ENCODE measurements around the gene PCNX1.
A peak's percentile ranks its signal among the peaks of the same experiment; 100 is the strongest.
"Not testable (repeated sequence)": the region's sequence is repeated elsewhere in the genome, so short reads cannot be mapped to it uniquely, and the experiment has no call there.

PCNX1 gene

GRCh38 chr14:70917633-70918032 is 10.4 kb downstream of the PCNX1 start:
- peak; percentile 47 for DNase-seq

DNA sequence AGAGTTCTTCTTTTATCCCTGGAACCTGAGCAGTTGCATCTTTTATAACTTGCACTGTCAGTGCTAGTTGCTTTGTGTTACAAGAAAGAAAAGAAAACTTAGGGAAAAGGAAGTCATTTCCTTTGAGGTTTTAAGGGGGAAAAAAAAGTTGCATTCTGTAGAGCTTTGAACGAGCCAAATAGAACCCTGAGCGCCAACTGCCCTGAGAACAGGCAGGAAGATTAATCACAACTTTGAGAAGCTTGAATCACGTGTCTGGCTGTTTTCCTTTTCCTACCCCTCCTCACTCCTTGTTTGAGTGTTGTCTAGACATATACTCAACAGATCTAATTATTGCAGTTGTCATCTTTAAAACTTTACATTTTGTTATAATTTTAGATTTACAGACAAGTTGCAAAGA is 12.5 kb downstream of the PCNX1 start:
- DNase-seq = peak; percentile 60

DNA sequence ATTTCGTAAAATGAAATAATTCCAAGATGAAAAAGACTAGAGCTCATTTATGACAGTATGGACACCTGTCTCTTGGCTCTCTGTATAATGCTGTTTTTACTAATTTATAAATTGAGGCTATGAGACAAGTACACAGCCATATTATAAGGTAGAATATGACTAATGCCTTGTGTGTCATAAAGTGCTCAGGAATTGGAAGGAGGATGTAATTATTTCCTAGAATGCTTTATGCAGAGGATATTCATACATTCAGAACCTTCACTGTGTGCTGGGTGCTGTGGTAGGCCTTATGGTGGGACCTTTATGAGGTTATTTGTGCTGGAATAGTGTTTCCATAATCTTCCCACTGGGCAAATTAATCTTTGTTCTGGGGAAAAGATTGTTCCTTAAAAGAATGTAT is 13.3 kb downstream of the PCNX1 start:
- DNase-seq = peak; percentile 45

- DNase-seq = no peak
Measured at GRCh38 chr14:70921669-70922068, 14.4 kb downstream of the PCNX1 start.

GRCh38 chr14:70924521-70924920 is 17.3 kb downstream of the PCNX1 start:
- DNase-seq = no peak

GRCh38 chr14:70926235-70926830 is 19.1 kb downstream of the PCNX1 start:
- no peak for DNase-seq

DNA sequence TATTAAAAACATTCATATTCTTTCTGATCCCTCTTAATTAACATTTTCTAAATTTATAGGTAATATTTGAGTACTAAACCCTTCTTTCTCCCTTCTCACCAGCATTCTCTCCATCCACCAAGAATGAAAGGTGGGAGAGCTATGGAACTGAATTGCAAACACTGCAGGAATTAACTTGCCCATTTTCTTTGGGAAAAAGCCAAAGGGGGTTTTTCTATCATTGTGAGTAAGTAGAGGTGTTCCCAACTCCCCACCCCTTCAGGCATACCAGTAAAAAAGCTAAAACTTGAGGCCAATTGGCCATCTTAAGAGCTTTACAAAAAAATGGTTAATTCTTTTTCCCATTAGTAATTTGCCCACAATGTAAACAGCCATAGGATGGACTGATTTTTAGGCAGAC is 23.7 kb downstream of the PCNX1 start:
- DNase-seq = no peak

DNA sequence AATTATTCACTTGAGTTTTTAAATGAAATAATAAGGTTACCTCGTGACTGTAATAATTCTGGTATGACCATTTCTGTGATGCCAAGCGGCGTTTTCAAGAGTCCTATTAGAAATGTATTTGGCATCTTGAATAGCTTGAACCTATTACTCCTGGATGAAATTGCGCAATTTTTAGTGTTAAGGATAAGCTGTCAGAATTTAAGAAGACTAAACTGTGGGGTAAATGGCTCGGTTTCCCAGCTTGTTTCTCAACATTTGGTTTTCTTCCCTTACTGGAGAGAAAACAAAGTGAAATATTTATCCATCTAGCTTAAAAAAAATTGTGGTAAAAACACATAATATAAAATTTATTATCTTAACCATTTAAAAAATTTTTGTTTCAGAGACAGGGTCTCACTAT is 26.8 kb downstream of the PCNX1 start:
- no peak for DNase-seq

GRCh38 chr14:70934502-70935134 is 27.4 kb downstream of the PCNX1 start:
- DNase-seq = peak; percentile 42

- DNase-seq = no peak
Measured at GRCh38 chr14:70935135-70935534, 27.9 kb downstream of the PCNX1 start.

DNA sequence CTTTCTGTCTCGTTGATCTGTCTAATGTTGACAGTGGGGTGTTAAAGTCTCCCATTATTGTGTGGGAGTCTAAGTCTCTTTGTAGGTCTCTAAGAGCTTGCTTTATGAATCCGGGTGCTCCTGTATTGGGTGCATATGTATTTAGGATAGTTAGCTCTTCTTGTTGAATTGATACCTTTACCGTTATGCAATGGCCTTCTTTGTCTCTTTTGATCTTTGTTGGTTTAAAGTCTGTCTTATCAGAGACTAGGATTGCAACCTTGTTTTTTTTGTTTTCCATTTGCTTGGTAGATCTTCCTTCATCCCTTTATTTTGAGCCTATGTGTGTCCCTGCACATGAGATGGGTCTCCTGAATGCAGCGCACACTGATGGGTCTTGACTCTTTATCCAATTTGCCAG is 32.4 kb downstream of the PCNX1 start:
- DNase-seq = not testable (repeated sequence)

DNA sequence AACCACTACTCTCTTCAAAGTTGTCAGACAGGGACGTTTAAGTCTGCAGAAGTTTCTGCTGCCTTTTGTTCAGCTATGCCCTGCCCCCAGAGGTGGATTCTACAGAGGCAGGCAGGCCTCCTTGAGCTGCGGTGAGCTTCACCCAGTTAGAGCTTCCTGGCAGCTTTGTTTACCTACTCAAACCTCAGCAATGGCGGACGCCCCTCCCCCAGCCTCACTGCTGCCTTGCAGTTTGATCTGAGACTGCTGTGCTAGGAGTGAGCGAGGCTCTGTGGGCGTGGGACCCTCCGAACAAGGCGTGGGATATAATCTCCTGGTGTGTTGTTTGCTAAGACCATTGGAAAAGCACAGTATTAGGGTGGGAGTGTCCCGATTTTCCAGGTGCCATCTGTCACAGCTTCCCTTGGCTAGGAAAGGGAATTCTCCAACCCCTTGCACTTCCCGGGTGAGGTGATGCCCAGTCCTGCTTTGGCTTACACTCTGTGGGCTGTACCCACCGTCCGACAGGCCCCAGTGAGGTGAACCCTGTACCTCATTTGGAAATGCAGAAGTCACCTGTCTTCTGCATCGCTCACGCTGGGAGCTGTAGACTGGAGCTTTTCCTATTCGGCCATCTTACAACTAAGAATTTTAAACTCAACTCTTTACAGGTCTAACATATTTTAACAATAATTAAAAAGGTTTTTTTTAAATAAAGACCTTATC is 34.5 kb downstream of the PCNX1 start:
- DNase-seq = peak; percentile 87

DNA sequence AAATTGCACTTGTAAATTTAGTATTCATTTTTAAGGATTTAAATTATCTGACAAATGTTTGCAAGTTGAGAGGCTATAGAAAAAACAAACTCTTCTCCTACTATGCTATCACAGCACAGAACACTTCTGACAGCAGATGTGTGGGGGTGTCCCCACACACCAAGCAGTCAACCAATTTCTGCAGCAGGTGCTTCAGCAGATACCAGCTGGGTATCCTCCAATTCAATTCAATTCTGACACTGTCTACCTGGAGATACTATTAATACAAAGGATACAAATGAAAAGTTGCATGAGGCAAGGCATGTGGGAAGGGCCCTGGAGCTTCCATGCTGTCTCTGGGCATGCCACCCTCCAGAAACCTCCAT is 35.1 kb downstream of the PCNX1 start:
- no peak for DNase-seq

DNA sequence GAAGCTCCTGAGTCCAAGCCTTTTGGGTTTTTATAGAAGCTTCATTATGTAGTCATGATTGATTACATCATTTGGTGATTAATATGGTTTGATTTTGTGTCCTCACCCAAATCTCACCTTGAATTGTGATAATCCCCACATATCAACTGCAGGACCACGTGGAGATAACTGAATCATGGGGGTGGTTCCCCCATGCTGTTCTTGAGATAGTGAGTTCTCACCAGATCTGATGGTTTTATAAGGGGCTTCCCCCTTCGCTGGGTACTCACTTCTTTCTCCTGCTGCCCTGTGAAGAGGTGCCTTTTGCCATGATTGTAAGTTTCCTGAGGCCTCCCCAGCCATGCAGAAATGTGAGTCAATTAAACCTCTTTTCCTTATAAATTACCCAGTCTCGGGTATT is 35.5 kb downstream of the PCNX1 start:
- DNase-seq = peak; percentile 66

DNA sequence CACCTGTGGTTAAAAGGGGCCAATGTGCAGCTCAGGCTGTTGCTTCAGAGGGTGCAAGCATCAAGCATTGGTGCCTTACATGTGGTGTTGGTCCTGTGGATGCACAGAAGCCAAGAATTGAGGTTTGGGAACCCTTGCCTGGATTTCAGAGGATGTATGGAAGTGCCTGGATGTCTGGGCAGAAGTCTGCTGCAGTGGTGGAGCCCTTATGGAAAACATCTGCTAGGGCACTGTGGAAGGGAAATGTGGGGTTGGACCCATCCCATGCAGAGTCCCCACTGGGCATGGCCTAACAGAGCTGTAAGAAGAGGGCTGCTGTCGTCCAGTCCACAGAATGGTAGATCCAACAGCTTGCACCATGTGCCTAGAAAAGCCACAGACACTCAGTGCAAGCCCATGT is 36.6 kb downstream of the PCNX1 start:
- DNase-seq = no peak

DNA sequence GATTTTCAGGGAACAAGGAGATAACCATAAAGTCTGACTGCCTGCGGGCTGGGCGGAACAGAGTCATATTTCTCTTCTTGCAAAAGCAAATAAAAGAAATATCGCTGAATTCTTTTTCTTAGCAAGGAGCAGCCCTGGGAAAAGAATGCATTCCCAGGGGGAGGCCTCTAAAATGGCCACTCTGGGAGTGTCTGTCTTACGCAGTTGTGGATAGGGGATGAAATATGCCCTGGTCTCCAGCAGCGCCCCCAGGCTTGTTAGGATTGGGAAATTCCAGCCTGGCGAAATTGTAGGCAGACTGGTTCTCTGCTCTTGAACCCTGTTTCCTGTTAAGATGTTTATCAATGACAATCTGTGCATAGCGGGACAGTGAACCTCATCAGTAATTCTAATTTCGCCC is 40.5 kb downstream of the PCNX1 start:
- no peak for DNase-seq

- DNase-seq = no peak
Measured at GRCh38 chr14:70952485-70952884, 45.2 kb downstream of the PCNX1 start.

DNA sequence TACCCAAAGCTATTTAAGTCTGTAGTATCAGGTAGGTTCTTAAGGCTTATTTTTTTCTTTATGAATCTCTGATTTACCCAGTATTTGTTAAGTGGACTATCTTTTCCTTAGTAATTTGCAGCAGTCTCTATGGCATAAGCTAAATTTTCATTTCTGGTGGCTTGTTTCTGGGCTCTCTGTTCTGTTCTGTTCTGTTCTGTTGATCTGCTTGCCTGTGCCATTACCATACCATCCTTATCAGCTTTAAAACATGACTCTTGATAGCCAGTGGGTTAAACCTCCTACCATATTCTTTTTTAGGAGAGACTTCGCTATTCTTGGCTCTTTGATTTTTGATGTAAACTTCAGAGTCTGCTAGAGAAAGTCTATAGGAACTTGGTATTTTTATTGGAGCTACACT is 46.8 kb downstream of the PCNX1 start:
- DNase-seq = no peak

GRCh38 chr14:70955543-70956480 is 48.6 kb downstream of the PCNX1 start:
- peak; percentile 61 for DNase-seq

DNA sequence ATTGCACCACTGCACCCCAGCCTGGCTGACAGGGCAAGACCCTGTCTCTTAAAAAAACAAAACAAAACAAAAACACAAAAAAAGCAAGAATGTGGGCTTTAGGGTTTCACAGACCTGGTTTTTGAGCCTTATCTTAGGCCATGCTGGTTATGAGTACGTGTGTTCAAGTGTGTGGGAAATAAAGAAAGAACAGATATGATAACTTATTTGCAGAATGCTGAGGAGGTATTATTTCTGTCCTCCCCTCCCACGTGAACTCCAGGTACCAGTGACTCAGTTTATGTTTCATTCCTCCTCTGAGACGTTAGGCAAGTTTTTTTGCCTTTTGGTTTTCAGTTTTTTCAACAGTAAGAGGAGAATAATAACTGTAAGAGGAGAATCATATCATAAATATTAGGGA is 49.3 kb downstream of the PCNX1 start:
- no peak for DNase-seq

DNA sequence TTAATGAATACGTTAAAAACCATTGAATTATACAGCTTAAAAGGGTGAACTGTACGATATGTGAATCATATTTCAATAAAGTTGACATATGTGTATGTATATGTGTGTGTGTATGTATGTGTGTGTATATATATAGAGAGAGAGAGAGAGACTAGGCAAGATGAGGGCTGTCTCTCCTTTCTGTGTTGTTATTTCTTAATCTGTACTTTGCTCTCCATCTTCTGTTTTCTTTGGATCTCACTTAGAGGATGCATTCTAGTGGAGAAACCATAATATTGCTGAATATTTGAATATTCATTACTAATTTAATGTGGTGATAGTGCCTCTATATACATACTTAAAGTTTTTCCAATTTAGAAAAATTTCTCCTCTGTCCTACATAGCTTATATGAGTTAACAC is 50.5 kb downstream of the PCNX1 start:
- no peak for DNase-seq

DNA sequence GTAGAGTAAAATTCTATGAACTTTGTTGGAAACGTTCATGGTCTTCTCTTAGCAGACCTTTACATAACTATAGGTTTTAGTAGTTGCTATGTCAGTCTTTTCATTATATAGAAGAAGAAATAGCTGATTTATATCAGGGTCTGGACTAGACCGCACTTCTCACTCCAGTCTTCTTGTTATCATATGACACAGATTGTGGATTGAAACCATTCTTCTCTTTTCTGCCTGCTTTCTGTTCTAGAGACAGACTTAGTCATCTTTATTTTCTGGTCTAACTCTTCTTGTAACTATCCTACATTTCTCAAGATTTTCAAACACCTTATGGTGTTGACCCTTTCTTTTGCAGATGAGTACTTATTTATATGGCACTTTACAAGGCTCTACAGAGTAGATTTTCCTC is 55.7 kb downstream of the PCNX1 start:
- DNase-seq = no peak

DNA sequence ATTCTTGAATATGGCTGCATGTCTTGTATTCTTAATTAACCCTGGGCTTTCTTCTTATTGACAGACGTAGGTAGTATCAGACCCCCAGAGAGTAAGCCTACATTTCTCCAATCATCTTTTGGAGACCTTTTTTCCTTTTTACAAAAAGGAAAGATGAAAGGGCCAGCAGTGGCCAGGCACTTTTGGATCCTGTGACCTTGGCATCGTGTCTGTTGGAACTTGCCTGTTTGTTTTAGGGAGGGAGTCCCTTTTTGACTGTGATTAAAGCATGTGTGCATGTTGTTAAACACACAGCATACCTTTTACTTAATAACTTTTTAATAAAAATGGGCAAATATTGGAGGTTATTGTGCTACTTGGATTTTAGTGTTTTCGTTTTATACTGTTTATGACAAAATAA is 57.2 kb downstream of the PCNX1 start:
- DNase-seq = no peak

DNA sequence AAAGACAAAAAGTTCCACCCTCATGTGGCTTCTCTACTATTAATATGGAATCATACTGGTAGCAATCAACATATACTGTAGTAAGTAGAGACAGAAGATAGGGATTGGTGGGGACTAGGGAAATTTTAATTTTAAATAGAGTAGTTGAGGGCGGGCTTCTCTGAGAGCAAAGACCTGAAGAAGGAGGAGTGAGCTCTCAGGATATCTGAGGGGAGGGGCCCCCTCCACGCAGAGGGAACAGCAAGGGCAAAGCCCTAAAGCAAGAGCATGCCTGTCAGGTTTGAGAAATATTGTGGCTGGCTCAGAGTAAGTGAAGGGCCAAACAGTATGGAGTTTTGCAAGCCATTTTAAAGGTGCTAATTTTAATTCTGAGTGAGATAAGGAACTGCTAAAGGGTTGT is 64.3 kb downstream of the PCNX1 start:
- no peak for DNase-seq
